HepG2 (cell line): ENCODE data around the gene PRKAR1B. TPM values are rescaled to one million over a fixed set of nuclear protein-coding genes. Genes with fewer than 3 reads are reported as not detected.

Experiments
- ATAC-seq: fragments of 200-7000 bp; cut with Tn5 transposase; 3 replicates; pipeline ENCODE4 v1.9.1; 2020; ENCODE audit warnings: mild to moderate bottlenecking, moderate library complexity
- BruUV-seq: library from RNA; stranded (reverse); fragments of 400-500 nt; replicated peaks from 2 replicates; lab custom pipeline; 2021; lab: Mats Ljungman, UMichigan
- CTCF ChIA-PET: fragments of 300-600 bp; formaldehyde crosslinking; extraction: SDS; loops from one replicate; lab custom pipeline; 2021; ENCODE audit warnings: low total read pairs, inconsistent platforms, low intra/inter-chr PET ratio; lab: Yijun Ruan, JAX
- POLR2A ChIA-PET: fragments of 350-600 bp; sonication (Branson Sonifier 250); formaldehyde crosslinking; loops from one replicate; lab custom pipeline; 2020; ENCODE audit warnings: antibody characterized with exemption, inconsistent platforms; lab: Yijun Ruan, JAX
- DNase-seq: peaks from one replicate; pipeline ENCODE4 v3.0.0-alpha.2; 2015; ENCODE audit warnings: low spot score
- FAIRE-seq: peaks from 3 replicates; lab custom pipeline; 2011; peaks lifted over from hg19 to GRCh38; lab: Jason Lieb, UNC
- H2AFZ ChIP-seq: one replicate; pipeline ENCODE4 v1.6.1; 2011; ENCODE audit warnings: low read length, inconsistent platforms
- H3K27ac ChIP-seq: fragments of 300-600 bp; 3 replicates; pipeline ENCODE4 v1.8.0; 2011; ENCODE audit warnings: mixed run types, mild to moderate bottlenecking, mixed read lengths, low read length, inconsistent platforms; ENCODE audit not compliant: insufficient read depth; ENCODE audit errors: extremely low read length
- H3K27me3 ChIP-seq, 2 experiments: fragments of 200-600 bp in 1 of 2; 2 replicates in 1 of 2; 3 replicates in 1 of 2; pipeline versions ENCODE4 v1.6.0 to v1.8.0; 2011; ENCODE audit warnings: low read length in 2 of 2, mild to moderate bottlenecking in 2 of 2, moderate library complexity in 2 of 2, inconsistent platforms in 1 of 2; ENCODE audit not compliant: insufficient read depth in 2 of 2, control insufficient read depth in 1 of 2
- H3K36me3 ChIP-seq, 2 experiments: fragments of 200-600 bp in 1 of 2; replicated peaks in 1 of 2; 2 replicates in 1 of 2; 3 replicates in 1 of 2; pipeline versions ENCODE4 v1.5.1 to v1.8.0; 2011; ENCODE audit warnings: low read length in 2 of 2, inconsistent platforms in 1 of 2; ENCODE audit not compliant: insufficient read depth in 2 of 2, control insufficient read depth in 1 of 2
- H3K4me1 ChIP-seq: 2 replicates; pipeline ENCODE4 v1.5.1; 2012; ENCODE audit warnings: low read length, inconsistent platforms; ENCODE audit not compliant: insufficient read depth
- H3K4me2 ChIP-seq: 2 replicates; pipeline ENCODE4 v1.6.0; 2011; ENCODE audit warnings: low read depth, low read length, inconsistent platforms
- H3K4me3 ChIP-seq, 3 experiments: fragments of 200-600 bp in 1 of 3; sonication (generic), shearing (Covaris generic) in 1 of 3; replicated peaks in 1 of 3; 2 replicates each; pipeline ENCODE4 v1.5.1; 2011 to 2016; ENCODE audit warnings: low read length in 3 of 3, inconsistent platforms in 2 of 3, low read depth in 2 of 3, mild to moderate bottlenecking in 2 of 3, control low read depth in 1 of 3, mixed read lengths in 1 of 3; ENCODE audit not compliant: insufficient read depth in 1 of 3
- H3K79me2 ChIP-seq: one replicate; pipeline ENCODE4 v1.6.1; 2011; ENCODE audit warnings: low read length, inconsistent platforms; ENCODE audit not compliant: insufficient read depth
- H3K9ac ChIP-seq: 2 replicates; pipeline ENCODE4 v1.6.0; 2011; ENCODE audit warnings: mild to moderate bottlenecking, low read depth, low read length, inconsistent platforms; ENCODE audit not compliant: insufficient read depth
- H3K9me3 ChIP-seq: 2 replicates; pipeline ENCODE4 v1.5.1; 2012; ENCODE audit warnings: mild to moderate bottlenecking, low read length
- H4K20me1 ChIP-seq: 2 replicates; pipeline ENCODE4 v1.6.0; 2011; ENCODE audit warnings: inconsistent platforms, mild to moderate bottlenecking, low read length, moderate library complexity; ENCODE audit not compliant: insufficient read depth
- BHLHE40 ChIP-seq: IDR thresholded peaks from 2 replicates; pipeline ENCODE4 v1.6.1; 2011; ENCODE audit warnings: low read length, improper control_type of control experiment
- CEBPB ChIP-seq: IDR thresholded peaks from 2 replicates; pipeline ENCODE4 v1.6.1; 2011; ENCODE audit warnings: low read depth, low read length, improper control_type of control experiment, borderline replicate concordance
- CENPT ChIP-seq: sonication (generic); formaldehyde crosslinking; IDR thresholded peaks from 2 replicates; pipeline ENCODE4 v1.8.0; 2022; ENCODE audit warnings: low read depth, mild to moderate bottlenecking, moderate library complexity, missing genetic modification reagents
- GLI4 ChIP-seq: sonication (generic); formaldehyde crosslinking; IDR thresholded peaks from 2 replicates; pipeline ENCODE4 v1.5.1; 2020; ENCODE audit warnings: missing genetic modification reagents, mild to moderate bottlenecking, moderate library complexity, borderline replicate concordance
- JUN ChIP-seq: sonication (generic); formaldehyde crosslinking; IDR thresholded peaks from 2 replicates; pipeline ENCODE4 v1.4.0; 2020; ENCODE audit warnings: mild to moderate bottlenecking, missing genetic modification reagents
- MED1 ChIP-seq: sonication (generic); formaldehyde crosslinking; IDR thresholded peaks from 2 replicates; pipeline ENCODE4 v1.4.0; 2020; ENCODE audit warnings: missing genetic modification reagents
- NBN ChIP-seq: fragments of 450-650 bp; conservative IDR thresholded peaks from 2 replicates; pipeline ENCODE4 v1.6.1; 2017
- NKX3-1 ChIP-seq: sonication (generic); formaldehyde crosslinking; IDR thresholded peaks from 2 replicates; pipeline ENCODE4 v1.5.0; 2020; ENCODE audit warnings: missing genetic modification reagents
- PRDM4 ChIP-seq: sonication (generic); formaldehyde crosslinking; IDR thresholded peaks from 2 replicates; pipeline ENCODE4 v1.9.0; 2021; ENCODE audit warnings: missing genetic modification reagents, borderline replicate concordance
- ZNF17 ChIP-seq: sonication (generic); formaldehyde crosslinking; IDR thresholded peaks from 2 replicates; pipeline ENCODE4 v1.5.0; 2020; ENCODE audit warnings: mild to moderate bottlenecking, missing genetic modification reagents
- ZNF235 ChIP-seq: sonication (generic); formaldehyde crosslinking; IDR thresholded peaks from 2 replicates; pipeline ENCODE4 v1.8.1; 2023; ENCODE audit warnings: mild to moderate bottlenecking, missing genetic modification reagents, borderline replicate concordance
- ZNF33A ChIP-seq: sonication (generic); formaldehyde crosslinking; IDR thresholded peaks from 2 replicates; pipeline ENCODE4 v1.5.1; 2020; ENCODE audit warnings: missing genetic modification reagents, mild to moderate bottlenecking, moderate library complexity, borderline replicate concordance
- ZNF761 ChIP-seq: sonication (generic); formaldehyde crosslinking; conservative IDR thresholded peaks from 2 replicates; pipeline ENCODE4 v1.4.0; 2020; ENCODE audit warnings: mild to moderate bottlenecking, missing genetic modification reagents
- WGBS: methylation state at CpG from one replicate; pipeline ENCODE4 v1.1.6; 2017; ENCODE audit warnings: low lambda C conversion rate; 5-methylcytosine and 5-hydroxymethylcytosine counted together
- in situ Hi-C: cut with HindIII; loops from 2 replicates; pipeline ENCODE4 v1.10.0; 2017; ENCODE audit warnings: low pct_unique_long_range_greater_than_20kb; ENCODE audit not compliant: extremely low pct_ligation_motif_present
- intact Hi-C: fragments of 100-400 bp; cut with micrococcal nuclease; formaldehyde crosslinking; loops from one replicate; pipeline ENCODE4 v1.10.0; 2022; ENCODE audit not compliant: unreplicated experiment
- polyA plus RNA-seq, 8 experiments: library from polyadenylated mRNA; depleted of rRNA in 3 of 8; stranded (reverse) in 7 of 8; unstranded in 1 of 8; fragments of >200 nt; fragmentation: Illumina TruSeq in 4 of 8; extraction: Trizol in 4 of 8; gene quantifications; 2 replicates each; pipeline versions ENCODE4 v1.2.1 to v1.2.3, GENCODE V29; 2011 to 2016; ENCODE audit warnings: low read depth in 4 of 8, missing spikeins in 1 of 8, mixed read lengths in 1 of 8; ENCODE audit not compliant: insufficient read depth in 1 of 8
- total RNA-seq, 5 experiments: library from RNA; depleted of rRNA; stranded (reverse); fragments of >200 nt; fragmentation: Illumina TruSeq; extraction: Trizol; gene quantifications; 2 replicates each; pipeline ENCODE4 v1.2.3, GENCODE V29; 2016; ENCODE audit warnings: low read depth in 1 of 5

Gene PRKAR1B
- total and polyA plus RNA-seq, 2 of the 13 experiments (the other 11 are each of a cell fraction or from before 2014, with no cell fraction given), result 7.9 to 28.2 TPM

DNA sequence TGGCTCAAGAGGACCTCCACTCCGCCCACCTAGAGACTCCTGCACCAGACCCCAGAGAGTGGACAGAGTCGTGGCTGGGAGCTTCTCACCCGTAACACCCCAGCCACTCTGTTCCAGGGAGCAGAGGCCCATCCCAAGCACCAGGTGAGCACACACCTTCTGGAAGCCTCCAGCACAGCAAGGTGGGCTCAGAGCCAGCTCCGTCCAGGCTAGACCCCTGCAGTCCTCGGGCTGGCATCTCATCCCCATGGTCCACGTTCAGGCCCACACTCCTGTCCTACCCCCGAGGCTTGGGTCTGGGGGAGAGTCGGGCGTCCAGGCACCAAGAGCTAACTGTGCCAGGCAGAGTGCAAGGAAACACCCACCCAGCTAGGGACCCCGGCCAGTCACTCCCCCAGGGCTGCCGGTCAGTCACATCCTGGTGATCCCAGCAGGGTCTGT is 220.7 kb downstream of the PRKAR1B start (continued):
- TF ChIP-seq ZNF761 (CRISPR knock-in tag) (no peak), JUN (CRISPR knock-in tag) (no peak), NBN (no peak), PRDM4 (CRISPR knock-in tag) (no peak), MED1 (CRISPR knock-in tag) (no peak), NKX3-1 (CRISPR knock-in tag) (no peak), CEBPB (no peak)

DNA sequence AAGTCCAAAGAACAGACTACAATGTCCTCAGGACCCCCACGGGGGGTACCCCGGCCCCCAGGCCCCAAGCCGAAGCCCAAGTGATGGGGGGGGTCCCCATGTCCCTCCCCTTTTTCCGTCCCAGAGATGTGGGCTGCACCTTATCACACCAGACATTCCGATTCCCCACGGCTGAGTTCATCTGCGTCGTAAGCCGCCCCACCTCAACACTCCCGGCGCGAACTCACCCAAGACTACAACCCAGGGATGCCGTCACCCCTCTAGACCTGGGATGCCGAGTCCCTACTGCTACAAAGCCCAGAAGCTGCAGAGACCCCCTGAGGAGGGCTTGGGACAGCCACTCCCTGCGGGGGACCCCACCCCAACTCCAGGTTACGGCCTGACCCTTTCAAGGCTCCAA is 221.9 kb downstream of the PRKAR1B start:
- 91% methylated on average over 16 of the region's 16 CpGs for WGBS
- TF ChIP-seq GLI4 (CRISPR knock-in tag) (no peak), ZNF17 (no peak), ZNF235 (no peak), ZNF33A (CRISPR knock-in tag) (no peak), CENPT (CRISPR knock-in tag) (no peak), BHLHE40 (no peak)
- H3K36me3 ChIP-seq, result no peaks in the 10 kb centered on the region
- H4K20me1 ChIP-seq, result peaks cover 5% of the 10 kb centered on the region; the same call in 1 of the 2 replicates
- no peak for ATAC-seq
- no peak overlapping the region for H3K4me3 ChIP-seq
- H2AFZ ChIP-seq, result no peak overlapping the region
- no peak for FAIRE-seq
- no peaks in the 10 kb centered on the region for H3K27me3 ChIP-seq
- CTCF ChIA-PET, result no interaction called here
- no peak overlapping the region for H3K27ac ChIP-seq
- intact Hi-C loops (no loop called here), in situ Hi-C loops (no loop called here)
- no peaks in the 10 kb centered on the region for H3K79me2 ChIP-seq
- H3K9ac ChIP-seq, result no peak overlapping the region
- H3K4me2 ChIP-seq, result no peak overlapping the region
- H3K4me1 ChIP-seq, result peaks cover 38% of the 10 kb centered on the region
- no peaks in the 10 kb centered on the region for H3K9me3 ChIP-seq
- BruUV-seq, result no TSS peak
- no peak for DNase-seq
- POLR2A ChIA-PET, result no interaction called here
